Epidermal melanocyte (primary cell): ENCODE measurements around the gene CNR2.
"Not testable (repeated sequence)": the region's sequence is repeated elsewhere in the genome, so short reads cannot be mapped to it uniquely, and the experiment has no call there.

Source experiments
- DNase-seq: peaks from one replicate; pipeline ENCODE4 v3.0.0; 2011; ENCODE audit warnings: low spot score; ENCODE audit not compliant: insufficient read length

The CNR2 gene

DNA sequence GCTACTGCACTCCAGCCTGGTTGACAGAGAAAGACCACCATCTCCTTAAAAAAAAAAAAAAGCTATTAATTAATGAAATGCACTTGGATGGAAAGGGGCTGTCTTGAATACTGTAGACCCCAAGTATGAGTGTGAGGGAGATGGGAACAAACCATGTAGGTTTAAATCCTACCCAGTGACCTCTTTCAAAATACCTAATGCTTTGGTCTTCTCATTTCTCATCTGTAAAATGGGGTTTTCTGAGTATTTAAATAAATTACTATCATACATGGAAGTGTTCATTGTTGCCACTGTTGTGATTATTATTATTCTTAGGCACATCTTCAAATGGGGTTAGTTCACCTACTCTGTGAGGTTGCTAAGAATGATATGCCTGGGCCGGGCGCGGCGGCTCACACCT lies 27.9 kb downstream of the CNR2 start:
- no peak for DNase-seq

DNA sequence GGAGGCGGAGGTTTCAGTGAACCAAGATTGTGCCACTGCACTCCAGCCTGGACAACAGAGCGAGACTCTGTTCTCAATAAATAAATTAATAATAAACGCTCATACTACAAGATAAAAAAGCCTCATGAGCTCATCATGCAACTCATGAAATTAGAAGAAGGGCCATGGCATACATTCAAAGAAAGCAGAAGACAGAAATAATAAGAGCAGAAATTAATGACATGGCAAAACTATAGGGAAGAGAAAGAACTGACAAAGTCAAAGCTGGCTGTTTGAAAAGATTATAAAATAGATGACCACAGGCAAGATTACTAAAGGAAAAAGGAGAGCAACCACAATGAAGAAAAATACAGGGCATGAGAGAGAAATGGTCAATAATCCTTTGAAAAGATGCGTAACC lies 30.4 kb downstream of the CNR2 start:
- no peak for DNase-seq

DNA sequence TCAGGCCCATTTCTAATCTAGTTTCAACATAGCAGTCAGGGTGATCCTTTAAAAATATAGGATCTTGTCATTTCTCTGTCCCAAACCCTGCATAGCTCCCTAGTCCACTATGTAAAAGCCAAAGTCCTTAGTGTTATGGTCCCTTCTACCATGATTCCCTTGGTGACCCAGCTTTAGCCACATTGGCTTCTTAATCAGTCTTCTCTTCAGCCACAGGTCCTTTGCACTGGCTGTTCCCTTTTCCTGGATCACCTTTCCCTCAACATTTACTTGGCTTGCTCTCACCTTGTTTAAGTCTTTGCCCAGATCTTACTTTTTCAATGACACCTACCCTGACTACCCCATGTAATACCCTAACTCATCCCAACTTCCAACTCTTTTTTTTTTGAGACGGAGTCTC lies 33.4 kb downstream of the CNR2 start:
- DNase-seq = no peak

DNA sequence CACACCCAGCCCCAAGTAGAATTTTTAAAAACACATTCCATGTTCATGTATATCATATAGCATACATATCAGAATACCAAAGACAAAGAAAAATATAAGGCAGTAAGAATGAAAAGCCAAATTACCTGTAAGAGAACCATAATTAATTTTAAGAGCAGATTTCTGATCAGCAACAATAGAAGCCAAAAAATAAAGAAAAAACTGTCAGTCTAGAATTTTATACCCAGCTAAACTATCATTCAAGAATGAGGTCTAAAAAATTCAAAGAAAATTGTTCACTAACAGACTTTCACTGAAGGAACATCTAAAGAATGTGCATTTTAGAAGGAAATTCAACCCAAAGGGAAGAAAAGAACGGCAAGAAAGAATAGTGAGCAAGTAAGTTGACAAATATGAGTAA lies 34.5 kb downstream of the CNR2 start:
- DNase-seq = no peak

DNA sequence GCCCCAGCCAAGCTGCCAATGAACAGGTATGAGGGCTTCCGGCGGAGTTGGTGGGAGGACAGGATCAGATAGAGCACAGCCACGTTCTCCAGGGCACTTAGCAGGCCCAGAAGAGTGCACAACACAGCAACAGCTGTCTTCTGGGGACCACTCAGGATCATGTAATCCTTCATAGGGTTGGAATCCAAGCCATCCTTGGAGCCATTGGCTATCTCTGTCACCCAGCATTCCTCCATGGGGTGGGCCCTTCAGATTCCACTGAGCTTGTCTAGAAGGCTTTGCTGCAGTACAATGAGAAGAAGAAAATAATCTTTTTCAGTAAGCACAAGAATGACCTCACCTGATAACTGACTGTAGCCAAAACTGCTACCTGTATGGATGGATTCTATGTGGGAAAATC lies 37.8 kb downstream of the CNR2 start:
- no peak for DNase-seq

DNA sequence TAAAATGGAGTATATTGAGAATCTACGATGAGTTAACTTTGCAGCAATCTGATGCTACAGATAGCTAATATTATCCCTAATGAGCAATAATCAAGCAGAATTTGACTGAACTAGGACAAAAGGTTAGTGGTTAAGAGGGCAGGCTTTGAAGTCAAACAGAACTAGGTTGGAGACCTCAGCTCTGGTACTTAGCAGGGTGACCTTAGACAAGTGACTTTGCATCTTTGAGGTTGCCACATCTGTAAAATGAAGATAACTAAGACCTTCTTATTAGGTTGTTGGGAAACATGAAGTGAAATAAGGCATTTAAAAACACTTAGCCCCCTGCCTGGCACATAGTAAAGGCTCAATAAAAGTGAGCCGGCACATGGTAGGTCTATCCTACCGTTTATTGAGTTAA lies 40.7 kb downstream of the CNR2 start:
- no peak for DNase-seq

DNA sequence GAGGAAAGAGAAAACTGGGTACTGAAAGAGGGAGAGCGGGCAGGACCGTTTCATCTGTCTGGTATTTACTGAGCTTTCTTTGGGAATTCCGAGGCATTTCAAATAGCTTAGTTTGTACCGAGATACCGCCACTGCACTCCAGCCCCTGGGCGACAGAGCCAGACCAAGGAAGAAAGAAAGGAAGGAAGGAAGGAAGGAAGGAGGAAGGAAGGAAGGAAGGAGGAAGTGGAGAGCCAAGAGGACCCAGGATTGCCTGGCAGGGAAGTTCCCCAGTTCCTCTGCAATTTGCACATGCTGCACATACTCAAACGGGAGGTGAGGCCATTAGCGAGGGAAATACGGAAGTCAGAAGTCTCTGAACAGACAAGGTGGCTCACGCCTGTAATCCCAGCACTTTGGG lies 44.1 kb downstream of the CNR2 start:
- no peak for DNase-seq

DNA sequence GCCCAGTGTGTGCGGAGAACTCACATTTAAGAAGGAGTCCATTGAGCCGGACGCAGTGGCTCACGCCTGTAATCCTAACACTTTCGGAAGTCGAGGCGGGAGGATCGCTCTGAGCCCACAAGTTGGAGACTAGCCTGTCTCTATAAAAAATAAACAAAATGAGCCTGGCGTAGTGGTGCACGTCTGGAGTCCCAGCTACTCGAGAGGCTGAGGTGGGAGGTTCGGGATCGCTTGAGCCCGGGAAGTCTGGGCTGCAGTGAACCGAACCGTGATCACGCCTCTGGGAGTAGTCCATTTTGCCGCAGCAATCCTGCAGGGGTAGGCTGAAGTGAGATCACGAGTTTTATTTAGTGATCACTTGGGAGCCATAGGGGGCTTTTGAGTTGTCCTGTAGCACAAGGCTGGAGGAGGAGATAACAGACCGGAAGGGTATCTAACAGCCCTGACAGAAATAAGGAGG lies 44.6 kb downstream of the CNR2 start:
- no peak for DNase-seq

DNA sequence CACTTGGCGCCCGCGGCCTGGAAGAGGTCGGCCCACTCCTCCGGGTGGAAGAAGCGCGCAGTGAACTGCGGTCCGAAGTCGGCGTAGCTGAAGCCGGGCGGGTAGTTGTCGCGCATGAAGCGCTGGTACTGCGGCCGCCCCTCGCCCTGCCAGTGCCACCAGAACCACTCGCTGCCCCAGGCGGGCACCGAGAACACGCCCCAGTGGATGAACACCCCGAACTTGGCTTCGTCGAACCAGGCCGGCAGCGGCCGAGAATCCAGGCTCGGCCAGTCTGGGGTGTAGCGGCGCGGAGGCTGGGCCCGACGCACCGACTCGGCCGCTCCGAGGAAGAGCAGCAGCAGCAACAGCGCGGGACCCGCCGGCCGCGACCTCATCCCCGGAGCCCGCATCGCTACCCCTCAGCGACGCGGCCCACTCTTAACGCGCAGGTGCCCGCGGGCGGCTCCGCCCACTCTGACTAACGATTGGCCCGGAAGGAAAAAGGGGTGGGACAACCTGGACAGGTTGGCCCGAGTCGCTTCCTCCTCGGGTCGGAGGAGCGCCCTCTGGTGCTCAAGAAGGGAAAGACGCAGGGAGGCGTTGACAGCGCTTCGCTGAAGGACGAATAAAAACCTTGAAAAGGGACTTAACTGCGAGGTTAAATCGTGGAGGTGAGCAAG lies 45.1 kb downstream of the CNR2 start, which contains the start of gene FUCA1:
Gene FUCA1, minus strand, starts transcription at position 396 of the 662 bp plus-strand sequence. Its CDS starts 4 bp downstream, at position 392.
- DNase-seq = peak; percentile 99

DNA sequence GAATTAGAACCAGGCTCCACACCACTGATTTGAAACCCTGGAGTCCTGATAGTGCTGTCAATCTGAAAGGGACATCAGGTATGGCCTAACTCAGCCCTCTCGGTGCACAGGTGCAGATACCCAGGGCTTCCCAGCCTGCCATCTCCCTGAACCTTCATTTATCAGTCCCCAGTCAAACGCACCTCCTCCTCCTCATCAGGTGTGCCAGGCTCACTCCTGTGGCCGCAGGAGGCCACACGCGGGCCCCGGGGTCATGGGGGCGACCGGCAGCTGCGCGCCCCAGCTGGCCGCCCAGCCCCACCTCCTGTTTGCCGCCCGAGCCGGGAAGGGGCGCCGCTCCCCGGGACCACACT lies 45.6 kb downstream of the CNR2 start:
- DNase-seq = no peak

DNA sequence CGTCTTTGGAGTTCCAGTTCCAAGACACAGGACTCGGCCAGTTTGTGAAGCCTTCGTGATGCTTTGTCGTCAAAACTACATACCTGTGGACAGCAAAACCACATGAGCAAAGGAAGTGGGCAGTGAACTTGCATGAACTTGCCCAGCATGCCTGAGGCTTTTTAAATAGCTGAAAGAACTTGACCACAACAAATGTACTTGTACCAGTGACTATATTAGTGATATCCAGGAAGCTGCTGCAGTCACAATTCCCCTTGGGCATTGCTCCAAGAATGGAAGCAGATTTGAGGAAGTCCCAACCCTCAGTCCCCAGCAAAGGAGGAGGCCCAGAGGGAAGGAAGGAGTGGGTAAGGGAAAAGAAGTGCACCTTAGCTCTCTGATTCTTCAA lies 47.6 kb downstream of the CNR2 start:
- DNase-seq = peak; percentile 41

DNA sequence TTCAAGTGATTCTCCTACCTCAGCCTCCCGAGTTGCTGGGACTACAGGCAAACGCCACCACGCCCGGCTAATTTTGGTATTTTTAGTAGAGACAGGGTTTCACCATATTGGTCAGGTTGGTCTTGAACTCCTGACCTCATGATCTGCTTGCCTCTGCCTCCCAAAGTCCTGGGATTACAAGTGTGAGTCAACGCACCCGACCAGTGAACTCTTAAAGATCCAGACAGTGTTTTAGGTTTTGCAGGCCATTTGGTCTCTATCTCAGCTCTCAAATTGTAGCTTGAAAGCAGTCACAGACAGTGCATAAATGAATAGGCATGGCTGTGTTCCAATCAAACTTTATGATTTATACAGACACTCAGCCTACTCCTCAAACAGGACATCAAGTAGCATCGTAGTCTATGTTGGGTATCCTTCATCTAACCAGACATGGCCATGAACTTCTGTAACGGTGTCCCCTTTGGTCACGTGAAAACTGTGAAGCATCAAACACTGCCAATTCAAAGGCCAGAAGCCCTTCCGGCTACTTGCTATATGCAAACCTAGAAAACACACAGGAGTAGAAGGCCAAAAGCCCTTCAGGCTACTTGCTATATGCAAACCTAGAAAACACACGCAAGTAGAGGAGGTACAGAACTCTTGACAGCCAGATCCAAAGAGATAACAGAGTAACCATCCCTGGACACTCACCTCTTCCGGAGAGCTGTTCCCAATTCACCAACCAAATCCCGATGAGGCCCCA lies 48.2 kb downstream of the CNR2 start:
- DNase-seq = no peak

DNA sequence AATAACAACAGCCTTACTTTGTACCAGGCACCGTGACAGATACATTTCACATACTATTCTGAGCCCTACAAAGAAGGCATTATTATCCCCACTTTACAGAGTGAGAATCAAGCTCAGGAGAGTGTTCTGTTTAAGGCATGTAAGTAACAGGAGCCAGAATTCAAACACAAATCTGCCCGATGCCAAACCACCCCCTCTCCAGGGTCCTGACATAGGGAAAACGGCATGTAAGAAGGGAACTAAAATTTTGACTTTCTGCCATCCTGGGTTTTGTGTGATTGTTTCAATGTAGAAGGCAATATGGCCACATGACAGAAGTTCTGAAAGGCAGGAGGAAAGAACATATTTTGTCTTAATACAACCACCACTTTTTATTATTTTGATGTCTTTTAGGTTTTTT lies 50.5 kb downstream of the CNR2 start:
- DNase-seq = no peak

DNA sequence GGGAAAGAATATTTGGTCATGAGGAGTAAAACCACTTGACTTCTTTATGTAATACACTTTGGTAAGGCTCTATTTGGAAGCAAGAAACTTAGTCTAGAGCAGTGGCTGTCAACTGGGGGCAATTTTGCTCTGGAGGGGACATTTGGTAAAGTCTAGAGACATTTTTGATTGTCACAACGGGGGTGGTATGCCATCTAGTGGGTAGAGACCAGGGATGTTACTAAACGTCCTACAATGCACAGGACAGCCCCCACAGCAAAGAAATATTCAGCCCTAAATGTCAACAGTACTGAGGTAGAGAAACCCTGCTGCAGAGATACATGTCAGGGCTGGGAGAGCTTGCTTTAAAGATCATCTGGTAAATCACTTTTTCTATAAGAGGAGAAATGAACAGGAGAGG lies 58.6 kb downstream of the CNR2 start:
- DNase-seq = no peak

DNA sequence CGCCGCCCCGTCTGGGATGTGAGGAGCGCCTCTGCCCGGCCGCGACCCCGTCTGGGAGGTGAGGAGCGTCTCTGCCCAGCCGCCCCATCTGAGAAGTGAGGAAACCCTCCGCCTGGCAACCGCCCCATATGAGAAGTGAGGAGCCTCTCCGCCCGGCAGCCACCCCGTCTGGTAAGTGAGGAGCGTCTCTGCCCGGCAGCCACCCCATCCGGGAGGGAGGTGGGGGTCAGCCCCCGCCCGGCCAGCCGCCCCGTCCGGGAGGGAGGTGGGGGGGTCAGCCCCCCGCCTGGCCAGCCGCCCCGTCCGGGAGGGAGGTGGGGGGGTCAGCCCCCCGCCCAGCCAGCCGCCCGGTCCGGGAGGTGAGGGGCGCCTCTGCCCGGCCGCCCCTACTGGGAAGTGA lies 60.0 kb downstream of the CNR2 start:
- not testable (repeated sequence) for DNase-seq

DNA sequence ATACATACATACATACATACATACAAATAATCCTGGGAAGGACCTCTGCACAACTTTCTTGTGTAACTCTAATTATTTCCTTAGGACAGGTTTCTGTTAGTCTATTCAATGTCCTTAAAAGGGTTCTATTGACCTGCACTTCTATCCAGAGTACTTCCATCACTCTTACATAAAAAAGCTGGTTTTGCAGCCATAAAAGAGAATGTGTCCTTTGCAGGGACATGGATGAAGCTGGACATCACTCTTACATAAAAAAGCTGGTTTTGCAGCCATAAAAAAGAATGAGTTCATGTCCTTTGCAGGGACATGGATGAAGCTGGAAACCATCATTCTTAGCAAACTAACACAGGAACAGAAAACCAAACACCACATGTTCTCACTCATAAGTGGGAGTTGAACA lies 61.8 kb downstream of the CNR2 start:
- DNase-seq = not testable (repeated sequence)

DNA sequence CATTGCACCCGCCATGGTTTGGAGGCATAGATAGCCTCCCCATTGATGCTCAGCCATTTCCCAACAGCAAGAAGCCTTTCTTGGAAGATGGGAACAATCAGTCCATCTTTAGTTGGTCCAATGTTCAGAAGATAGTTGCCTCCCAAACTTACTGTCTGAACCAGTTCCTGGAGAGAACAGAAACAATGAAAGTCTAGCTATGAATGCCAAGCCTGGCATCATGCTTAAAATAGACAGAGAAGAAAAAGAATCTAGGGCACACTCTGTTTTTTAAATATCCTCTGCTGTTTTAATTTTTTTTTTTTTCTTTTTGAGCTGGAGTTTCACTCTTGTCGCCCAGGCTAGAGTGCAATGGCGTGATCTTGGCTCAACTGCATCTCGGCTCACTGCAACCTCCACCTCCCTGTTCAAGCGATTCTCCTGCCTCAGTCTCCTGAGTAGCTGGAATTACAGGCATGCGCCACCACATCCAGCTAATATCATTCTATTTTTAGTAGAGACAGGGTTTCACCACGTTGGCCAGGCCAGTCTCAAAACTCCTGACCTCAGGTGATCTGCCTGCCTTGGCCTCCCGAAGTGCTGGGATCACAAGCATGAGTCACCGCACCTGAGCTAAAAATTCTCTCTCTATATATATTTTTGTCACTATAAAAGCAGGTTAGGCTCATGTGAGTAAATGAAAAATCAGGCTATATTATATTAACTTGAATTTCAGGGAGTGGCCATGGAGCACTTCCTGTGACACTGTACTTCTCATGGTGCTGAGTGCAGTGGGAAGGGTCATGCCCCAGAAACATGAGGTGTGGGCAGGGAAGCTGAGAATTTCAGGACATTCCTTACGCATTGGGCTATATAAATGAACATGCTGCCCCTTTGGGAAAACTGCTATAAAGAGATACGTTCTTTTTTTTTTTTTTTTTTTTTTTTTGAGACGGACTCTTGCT lies 64.2 kb downstream of the CNR2 start:
- DNase-seq = no peak

DNA sequence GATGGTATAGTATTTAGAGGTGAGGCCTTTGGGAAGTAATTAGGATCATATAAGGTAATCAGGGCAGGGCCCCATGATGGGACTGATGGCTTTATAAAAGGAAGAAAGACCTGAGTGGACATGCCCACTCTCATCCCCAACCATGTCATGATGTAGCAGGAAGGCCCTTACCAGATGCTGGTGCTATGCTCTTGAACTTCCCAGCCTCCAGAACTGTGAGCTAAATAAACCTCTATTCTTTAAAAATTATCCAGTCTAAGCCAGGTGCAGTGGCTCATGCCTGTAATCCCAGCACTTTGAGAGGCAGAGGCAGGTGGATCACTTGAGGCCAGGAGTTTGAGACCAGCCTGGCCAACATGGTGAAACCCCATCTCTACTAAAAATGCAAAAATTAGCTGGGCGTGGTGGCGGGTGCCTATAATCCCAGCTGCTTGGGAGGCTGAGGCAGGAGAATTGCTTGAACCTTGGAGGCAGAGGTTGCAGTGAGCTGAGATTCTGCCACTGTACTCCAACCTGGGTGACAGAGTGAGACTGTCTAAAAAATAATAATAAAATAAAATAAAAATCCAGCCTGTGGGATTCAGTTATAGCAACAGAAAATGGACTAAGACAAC lies 65.6 kb downstream of the CNR2 start:
- not testable (repeated sequence) for DNase-seq

DNA sequence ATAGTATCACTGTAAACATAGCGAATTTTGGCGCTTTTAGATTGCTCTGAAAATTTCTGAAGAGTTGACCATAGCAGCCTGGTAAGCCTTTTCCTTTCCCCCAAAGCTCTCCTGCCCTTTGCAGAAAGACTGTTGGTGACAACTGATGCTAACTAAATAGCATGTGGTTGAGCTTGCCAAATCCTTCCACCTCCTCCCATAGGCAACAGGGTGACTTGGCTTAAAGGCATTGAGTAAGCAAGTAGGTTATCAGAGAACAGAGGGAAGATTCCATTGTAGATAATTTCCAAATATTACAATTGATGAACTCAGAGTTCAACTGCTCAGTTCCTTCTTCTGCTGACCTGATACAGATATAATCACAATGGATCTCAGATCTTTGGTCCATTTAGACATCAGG lies 68.0 kb downstream of the CNR2 start:
- no peak for DNase-seq

DNA sequence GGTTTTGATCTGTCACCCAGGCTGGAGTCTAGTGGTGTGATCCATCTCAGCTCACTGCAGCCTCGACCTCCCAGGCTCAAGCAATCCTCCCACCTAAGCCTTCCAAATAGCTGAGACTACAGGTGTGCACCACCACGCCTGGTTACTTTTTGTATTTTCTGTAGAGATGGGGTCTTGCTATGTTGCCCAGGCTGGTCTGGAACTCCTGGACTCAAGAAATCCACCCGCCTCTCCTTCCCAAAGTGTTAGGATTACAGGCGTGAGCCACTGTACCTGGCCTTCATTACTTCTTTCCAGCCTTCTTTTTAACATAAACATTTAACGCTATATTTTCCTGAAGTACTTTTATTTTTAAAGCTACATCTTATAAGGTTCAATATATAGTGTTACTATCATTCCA lies 69.5 kb downstream of the CNR2 start:
- DNase-seq = no peak

DNA sequence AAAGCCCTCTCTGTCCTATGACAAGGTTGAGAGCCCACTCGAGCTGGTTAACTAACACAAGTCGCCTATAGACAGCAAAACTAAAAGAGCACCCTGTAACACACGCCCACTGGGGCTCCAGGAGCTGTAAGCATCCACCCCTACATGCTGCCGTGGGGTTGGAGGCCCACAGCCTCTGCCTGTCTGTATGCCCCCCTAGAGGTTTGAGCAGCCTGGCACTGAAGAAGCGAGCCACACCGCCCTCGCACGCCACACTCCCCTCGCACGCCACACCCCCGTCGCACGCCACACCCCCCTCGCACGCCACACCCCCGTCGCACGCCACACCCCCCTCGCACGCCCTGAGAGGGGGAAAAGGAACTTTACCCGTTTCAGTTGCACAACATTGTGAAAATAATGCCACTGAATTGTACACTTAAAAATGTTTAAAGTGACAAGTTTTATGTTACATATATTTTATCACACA lies 74.7 kb downstream of the CNR2 start:
- peak; percentile 48 for DNase-seq
